Vagina (tissue), 2 donors: ENCODE measurements around the gene IL1RAPL1.

Experiments used
- CTCF ChIP-seq, 3 experiments: fragments of 450-650 bp in 2 of 3; fragments of 200-600 bp in 1 of 3; sonication (generic) in 1 of 3; IDR thresholded peaks; one replicate each; pipeline ENCODE4 v1.5.1; 2017 to 2019; ENCODE audit warnings: antibody characterized with exemption in 3 of 3, mild to moderate bottlenecking in 2 of 3, moderate library complexity in 2 of 3
- POLR2A ChIP-seq, 2 donors: fragments of 450-650 bp; IDR thresholded peaks; one replicate each; pipeline ENCODE4 v1.6.1; 2017; ENCODE audit warnings: antibody characterized with exemption in 2 of 2, mild to moderate bottlenecking in 2 of 2, moderate library complexity in 2 of 2

GRCh38 chrX:29724316-29724715 lies 1137.1 kb downstream of the IL1RAPL1 start:
- TF ChIP-seq CTCF (IDR thresholded peaks at IDR 0.05) (no peak), POLR2A (IDR thresholded peaks at IDR 0.05) (no peak)
